IMR-90 (cell line): ENCODE measurements around the gene TTF2. TPM values are rescaled to one million over a fixed set of nuclear protein-coding genes. Genes with fewer than 3 reads are reported as not detected.
A peak's percentile ranks its signal among the peaks of the same experiment; 100 is the strongest.

Source experiments
- ATAC-seq: fragments of 200-7000 bp; cut with Tn5 transposase; 2 replicates; pipeline ENCODE4 v1.9.1; 2020; ENCODE audit warnings: low read depth, mild to moderate bottlenecking, moderate library complexity
- BruUV-seq: library from RNA; stranded (reverse); fragments of 400-500 nt; replicated peaks from 2 replicates; lab custom pipeline; 2021; lab: Mats Ljungman, UMichigan
- CTCF ChIA-PET: fragments of 300-600 bp; formaldehyde crosslinking; extraction: SDS; loops from one replicate; lab custom pipeline; 2021; ENCODE audit warnings: antibody characterized with exemption; lab: Yijun Ruan, JAX
- POLR2A ChIA-PET: fragments of 300-600 bp; sonication (Branson Sonifier 250); formaldehyde crosslinking; loops from one replicate; lab custom pipeline; 2022; ENCODE audit warnings: antibody characterized with exemption; ENCODE audit not compliant: unreplicated experiment; lab: Charles Lee
- DNase-seq: peaks from one replicate; pipeline ENCODE4 v3.0.0; 2013
- H2AFZ ChIP-seq: replicated peaks from 2 replicates; pipeline ENCODE3; 2013; ENCODE audit warnings: low read length, mild to moderate bottlenecking; ENCODE audit not compliant: poor library complexity
- H2AK5ac ChIP-seq: 2 replicates; pipeline ENCODE4 v1.6.1; 2013; ENCODE audit warnings: low read depth, low read length, inconsistent platforms
- H2AK9ac ChIP-seq: replicated peaks from 2 replicates; pipeline ENCODE3; 2013; ENCODE audit warnings: mild to moderate bottlenecking, low read depth, low read length, moderate library complexity; ENCODE audit not compliant: poor library complexity
- H2BK120ac ChIP-seq: 2 replicates; pipeline ENCODE4 v1.6.1; 2013; ENCODE audit warnings: low read depth, low read length, inconsistent platforms
- H2BK15ac ChIP-seq: 3 replicates; pipeline ENCODE4 v1.6.1; 2013; ENCODE audit warnings: low read depth, low read length, inconsistent platforms
- H2BK20ac ChIP-seq: 2 replicates; pipeline ENCODE4 v1.6.1; 2013; ENCODE audit warnings: low read depth, mild to moderate bottlenecking, inconsistent platforms, low read length, moderate library complexity
- H2BK5ac ChIP-seq: 2 replicates; pipeline ENCODE4 v1.6.1; 2013; ENCODE audit warnings: mild to moderate bottlenecking, low read depth, low read length, inconsistent platforms; ENCODE audit not compliant: poor library complexity, severe bottlenecking
- H3K14ac ChIP-seq: replicated peaks from 2 replicates; pipeline ENCODE4 v1.6.1; 2013; ENCODE audit warnings: low read depth, low read length, inconsistent platforms
- H3K18ac ChIP-seq: 2 replicates; pipeline ENCODE4 v1.6.1; 2013; ENCODE audit warnings: low read depth, low read length, control low read depth
- H3K23ac ChIP-seq: 2 replicates; pipeline ENCODE4 v1.6.1; 2013; ENCODE audit warnings: low read depth, low read length, inconsistent platforms
- H3K27ac ChIP-seq: 2 replicates; pipeline ENCODE4 v1.5.1; 2013; ENCODE audit warnings: mild to moderate bottlenecking, control low read depth, low read length; ENCODE audit not compliant: insufficient read depth
- H3K27me3 ChIP-seq: 2 replicates; pipeline ENCODE4 v1.6.1; 2013; ENCODE audit warnings: low read length; ENCODE audit not compliant: control insufficient read depth, insufficient read depth
- H3K36me3 ChIP-seq: 2 replicates; pipeline ENCODE4 v1.6.1; 2013; ENCODE audit warnings: low read length, mixed read lengths; ENCODE audit not compliant: control insufficient read depth, insufficient read depth
- H3K4ac ChIP-seq: 2 replicates; pipeline ENCODE4 v1.6.1; 2013; ENCODE audit warnings: low read depth, low read length, inconsistent platforms
- H3K4me1 ChIP-seq: 2 replicates; pipeline ENCODE4 v1.6.1; 2013; ENCODE audit warnings: low read length, mixed read lengths; ENCODE audit not compliant: control insufficient read depth, insufficient read depth
- H3K4me2 ChIP-seq: 2 replicates; pipeline ENCODE4 v1.6.1; 2013; ENCODE audit warnings: low read depth, mild to moderate bottlenecking, control low read depth, low read length, moderate library complexity
- H3K4me3 ChIP-seq: 2 replicates; pipeline ENCODE4 v1.5.1; 2013; ENCODE audit warnings: low read depth, mild to moderate bottlenecking, control low read depth, low read length, moderate library complexity; ENCODE audit not compliant: insufficient read depth
- H3K56ac ChIP-seq: 2 replicates; pipeline ENCODE4 v1.6.1; 2013; ENCODE audit warnings: low read length, inconsistent platforms; ENCODE audit not compliant: insufficient read depth; ENCODE audit errors: extremely low read depth
- H3K79me1 ChIP-seq, 2 experiments: 2 replicates each; pipeline ENCODE4 v1.6.1; 2013; ENCODE audit warnings: low read length in 2 of 2, inconsistent platforms in 1 of 2, low read depth in 1 of 2
- H3K9ac ChIP-seq: 2 replicates; pipeline ENCODE4 v1.6.1; 2013; ENCODE audit warnings: low read depth, low read length, control low read depth
- H3K9me1 ChIP-seq: 2 replicates; pipeline ENCODE4 v1.6.1; 2013; ENCODE audit warnings: low read length, inconsistent platforms; ENCODE audit not compliant: insufficient read depth
- H3K9me3 ChIP-seq: 2 replicates; pipeline ENCODE4 v1.6.1; 2013; ENCODE audit warnings: low read length; ENCODE audit not compliant: control insufficient read depth, insufficient read depth
- H4K20me1 ChIP-seq: 2 replicates; pipeline ENCODE4 v1.6.1; 2013; ENCODE audit warnings: low read length, inconsistent platforms; ENCODE audit not compliant: insufficient read depth
- H4K5ac ChIP-seq: 2 replicates; pipeline ENCODE4 v1.6.1; 2013; ENCODE audit warnings: mild to moderate bottlenecking, low read depth, low read length, control low read depth
- H4K8ac ChIP-seq, 2 experiments: 2 replicates each; pipeline ENCODE4 v1.6.1; 2013; ENCODE audit warnings: low read depth in 2 of 2, low read length in 2 of 2, control low read depth in 1 of 2, inconsistent platforms in 1 of 2
- H4K91ac ChIP-seq: 2 replicates; pipeline ENCODE4 v1.6.1; 2013; ENCODE audit warnings: low read depth, low read length, inconsistent platforms; ENCODE audit not compliant: insufficient read depth
- BHLHE40 ChIP-seq: fragments of 150-350 bp; IDR thresholded peaks from 2 replicates; pipeline ENCODE4 v1.6.1; 2016; ENCODE audit warnings: mild to moderate bottlenecking, low read depth, low read length
- CEBPB ChIP-seq: IDR thresholded peaks from 2 replicates; pipeline ENCODE4 v1.6.1; 2012; ENCODE audit warnings: low read depth, low read length, improper control_type of control experiment
- CHD1 ChIP-seq: IDR thresholded peaks from 2 replicates; pipeline ENCODE4 v1.6.1; 2012; ENCODE audit warnings: low read depth, low read length, improper control_type of control experiment
- FOS ChIP-seq: fragments of 150-350 bp; IDR thresholded peaks from 2 replicates; pipeline ENCODE4 v1.6.1; 2016; ENCODE audit warnings: low read depth, low read length
- MAFK ChIP-seq: IDR thresholded peaks from 2 replicates; pipeline ENCODE4 v1.6.1; 2012; ENCODE audit warnings: low read depth, low read length, improper control_type of control experiment
- MAZ ChIP-seq: IDR thresholded peaks from 2 replicates; pipeline ENCODE4 v1.6.1; 2012; ENCODE audit warnings: low read depth, mild to moderate bottlenecking, low read length, improper control_type of control experiment, moderate library complexity, borderline replicate concordance
- MXI1 ChIP-seq: IDR thresholded peaks from 2 replicates; pipeline ENCODE4 v1.6.1; 2012; ENCODE audit warnings: low read depth, mild to moderate bottlenecking, low read length, moderate library complexity, borderline replicate concordance
- NFE2L2 ChIP-seq: fragments of 150-350 bp; IDR thresholded peaks from 2 replicates; pipeline ENCODE4 v1.6.1; 2016; ENCODE audit warnings: low read depth, mild to moderate bottlenecking, low read length
- POLR2A ChIP-seq: IDR thresholded peaks from 2 replicates; pipeline ENCODE4 v1.6.1; 2012; ENCODE audit warnings: mild to moderate bottlenecking, low read depth, low read length
- RAD21 ChIP-seq: IDR thresholded peaks from 2 replicates; pipeline ENCODE4 v1.6.1; 2012; ENCODE audit warnings: low read length, improper control_type of control experiment
- RCOR1 ChIP-seq: IDR thresholded peaks from 2 replicates; pipeline ENCODE4 v1.6.1; 2012; ENCODE audit warnings: mild to moderate bottlenecking, low read length, improper control_type of control experiment; ENCODE audit not compliant: insufficient replicate concordance
- RFX5 ChIP-seq: IDR thresholded peaks from 2 replicates; pipeline ENCODE4 v1.8.0; 2012; ENCODE audit warnings: low read depth, mild to moderate bottlenecking, low read length, moderate library complexity
- SMC3 ChIP-seq: fragments of 150-350 bp; IDR thresholded peaks from 2 replicates; pipeline ENCODE4 v1.6.1; 2016; ENCODE audit warnings: low read depth, mild to moderate bottlenecking, antibody characterized with exemption, low read length, moderate library complexity
- WGBS, 2 experiments: methylation state at CpG; one replicate each; pipeline versions ENCODE4 v1.1.5 to v1.1.7; 2013; ENCODE audit warnings: missing lambda C conversion rate in 2 of 2; ENCODE audit not compliant: insufficient read length in 1 of 2; ENCODE audit errors: extremely low coverage in 2 of 2; 5-methylcytosine and 5-hydroxymethylcytosine counted together
- dilution Hi-C: fragments of 300-500 bp; cut with HindIII; formaldehyde crosslinking; loops from one replicate; pipeline ENCODE4 v1.14.3; 2018; ENCODE audit warnings: low sequenced_read_pairs; ENCODE audit not compliant: unreplicated experiment
- in situ Hi-C: fragments of 300-500 bp; cut with MboI; formaldehyde crosslinking; loops from 3 replicates; pipeline ENCODE4 v1.14.3; 2019; ENCODE audit warnings: low sequenced_read_pairs, inconsistent platforms, mixed read lengths
- intact Hi-C: fragments of 100-400 bp; cut with micrococcal nuclease; formaldehyde crosslinking; loops from 2 replicates; pipeline ENCODE4 v1.10.0; 2022
- polyA plus RNA-seq, 3 experiments: library from polyadenylated mRNA; depleted of rRNA; stranded (reverse); fragments of >200 nt; gene quantifications; 2 replicates each; pipeline ENCODE4 v1.2.3, GENCODE V29; 2012; ENCODE audit warnings: low replicate concordance in 1 of 3
- total RNA-seq: library from RNA; depleted of rRNA; stranded (reverse); fragments of >200 nt; gene quantifications from 2 replicates; pipeline ENCODE4 v1.2.3, GENCODE V29; 2012
- TF ChIP-seq, protein P1 (sequence below): fragments of 150-350 bp; IDR thresholded peaks from 2 replicates; pipeline ENCODE4 v1.6.1; 2017; ENCODE audit warnings: mild to moderate bottlenecking, antibody characterized with exemption, low read length, low read depth
- TF ChIP-seq, protein P2 (sequence below): fragments of 150-350 bp; IDR thresholded peaks from 2 replicates; pipeline ENCODE4 v1.6.1; 2016; ENCODE audit warnings: low read depth, mild to moderate bottlenecking, low read length, moderate library complexity, borderline replicate concordance
- TF ChIP-seq, protein P3 (sequence below): conservative IDR thresholded peaks from 2 replicates; pipeline ENCODE4 v1.5.1; 2012; ENCODE audit warnings: mild to moderate bottlenecking, low read depth, low read length, improper control_type of control experiment

Gene TTF2
- total and polyA plus RNA-seq, 2 of the 4 experiments (the other 2 are of a cell fraction) = 11.5 to 14.7 TPM

DNA sequence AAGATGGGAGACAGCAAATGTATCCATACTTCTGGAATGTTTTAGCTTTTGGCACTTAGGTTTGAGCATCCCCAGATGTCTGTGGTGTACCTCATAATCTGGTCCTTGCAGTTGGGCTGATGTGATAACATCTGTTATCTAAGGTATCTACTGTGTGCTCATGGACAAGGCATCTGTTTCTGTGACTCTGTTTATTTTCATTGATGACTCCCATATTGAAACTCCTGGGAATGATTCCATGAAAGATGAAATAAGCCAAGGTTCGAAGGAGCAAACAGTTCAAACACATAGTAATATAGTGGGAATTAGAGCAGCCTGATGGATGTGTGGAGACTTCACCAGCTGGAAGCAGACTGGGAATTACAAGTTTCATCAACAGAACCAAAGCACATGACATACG lies 82.1 kb downstream of the TTF2 start:
- H4K91ac ChIP-seq = no peak overlapping the region
- H3K79me1 ChIP-seq = no peaks in the 10 kb centered on the region
- 0 out of 3 replicates have a peak overlapping the region, but pooled peaks have one; percentile 1 for H2BK15ac ChIP-seq
- no peak overlapping the region for H2AK5ac ChIP-seq
- H3K4ac ChIP-seq = no peak overlapping the region
- H3K27ac ChIP-seq = no peak overlapping the region
- DNase-seq (peak; percentile 94), ATAC-seq (peak; percentile 61)
- H3K23ac ChIP-seq = no peak overlapping the region
- dilution Hi-C loops = no loop called here
- no peaks in the 10 kb centered on the region; the same call in 1 of the 2 replicates for H4K20me1 ChIP-seq
- no peak overlapping the region for H3K56ac ChIP-seq
- no peak overlapping the region for H3K9ac ChIP-seq
- no peak overlapping the region for H2AK9ac ChIP-seq
- H3K4me2 ChIP-seq = no peak overlapping the region
- no peak overlapping the region for H4K8ac ChIP-seq
- H3K4me1 ChIP-seq = peaks cover 13% of the 10 kb centered on the region
- no peak overlapping the region for H3K4me3 ChIP-seq
- ChIA-PET POLR2A (no interaction called here), CTCF (interaction anchor here (0.6 to 1.6 kb wide), 2 partner anchors 14 to 46 kb away, joined by 4 to 9 read pairs; no protein-coding TSS in a partner anchor)
- no TSS peak for BruUV-seq
- no peaks in the 10 kb centered on the region for H3K27me3 ChIP-seq
- no peak overlapping the region for H4K5ac ChIP-seq
- intact Hi-C loops = loop anchor here (5.0 to 10.0 kb wide), 2 partner anchors 223 to 365 kb away; partner anchors contain the start of gene MAN1A2
- H3K14ac ChIP-seq = no peak overlapping the region
- H2BK5ac ChIP-seq = no peak overlapping the region
- peaks cover 9% of the 10 kb centered on the region for H3K9me1 ChIP-seq
- 20% methylated on average over 1 of the region's 2 CpGs; no CpG with 5 or more reads in 1 of the 2 experiments for WGBS, 2 experiments
- H3K18ac ChIP-seq = no peak overlapping the region; the same call in 1 of the 2 replicates
- 0 out of 2 replicates have a peak overlapping the region, but pooled peaks have one; percentile 2 for H2BK120ac ChIP-seq
- H3K9me3 ChIP-seq = no peaks in the 10 kb centered on the region
- in situ Hi-C loops = no loop called here
- H2AFZ ChIP-seq = no peak overlapping the region
- TF ChIP-seq RFX5 = no peak
- peak; percentile 66 for TF ChIP-seq FOS
- no peak for TF ChIP-seq CHD1
- TF ChIP-seq SMC3 = no peak
- no peak for TF ChIP-seq BHLHE40
- no peak for TF ChIP-seq MXI1
- no peak for TF ChIP-seq POLR2A
- TF ChIP-seq, protein P1, sequence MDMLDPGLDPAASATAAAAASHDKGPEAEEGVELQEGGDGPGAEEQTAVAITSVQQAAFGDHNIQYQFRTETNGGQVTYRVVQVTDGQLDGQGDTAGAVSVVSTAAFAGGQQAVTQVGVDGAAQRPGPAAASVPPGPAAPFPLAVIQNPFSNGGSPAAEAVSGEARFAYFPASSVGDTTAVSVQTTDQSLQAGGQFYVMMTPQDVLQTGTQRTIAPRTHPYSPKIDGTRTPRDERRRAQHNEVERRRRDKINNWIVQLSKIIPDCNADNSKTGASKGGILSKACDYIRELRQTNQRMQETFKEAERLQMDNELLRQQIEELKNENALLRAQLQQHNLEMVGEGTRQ = no peak
- TF ChIP-seq, protein P2, sequence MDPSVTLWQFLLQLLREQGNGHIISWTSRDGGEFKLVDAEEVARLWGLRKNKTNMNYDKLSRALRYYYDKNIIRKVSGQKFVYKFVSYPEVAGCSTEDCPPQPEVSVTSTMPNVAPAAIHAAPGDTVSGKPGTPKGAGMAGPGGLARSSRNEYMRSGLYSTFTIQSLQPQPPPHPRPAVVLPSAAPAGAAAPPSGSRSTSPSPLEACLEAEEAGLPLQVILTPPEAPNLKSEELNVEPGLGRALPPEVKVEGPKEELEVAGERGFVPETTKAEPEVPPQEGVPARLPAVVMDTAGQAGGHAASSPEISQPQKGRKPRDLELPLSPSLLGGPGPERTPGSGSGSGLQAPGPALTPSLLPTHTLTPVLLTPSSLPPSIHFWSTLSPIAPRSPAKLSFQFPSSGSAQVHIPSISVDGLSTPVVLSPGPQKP = no peak
- TF ChIP-seq MAZ = no peak
- no peak for TF ChIP-seq MAFK
- TF ChIP-seq, protein P3, sequence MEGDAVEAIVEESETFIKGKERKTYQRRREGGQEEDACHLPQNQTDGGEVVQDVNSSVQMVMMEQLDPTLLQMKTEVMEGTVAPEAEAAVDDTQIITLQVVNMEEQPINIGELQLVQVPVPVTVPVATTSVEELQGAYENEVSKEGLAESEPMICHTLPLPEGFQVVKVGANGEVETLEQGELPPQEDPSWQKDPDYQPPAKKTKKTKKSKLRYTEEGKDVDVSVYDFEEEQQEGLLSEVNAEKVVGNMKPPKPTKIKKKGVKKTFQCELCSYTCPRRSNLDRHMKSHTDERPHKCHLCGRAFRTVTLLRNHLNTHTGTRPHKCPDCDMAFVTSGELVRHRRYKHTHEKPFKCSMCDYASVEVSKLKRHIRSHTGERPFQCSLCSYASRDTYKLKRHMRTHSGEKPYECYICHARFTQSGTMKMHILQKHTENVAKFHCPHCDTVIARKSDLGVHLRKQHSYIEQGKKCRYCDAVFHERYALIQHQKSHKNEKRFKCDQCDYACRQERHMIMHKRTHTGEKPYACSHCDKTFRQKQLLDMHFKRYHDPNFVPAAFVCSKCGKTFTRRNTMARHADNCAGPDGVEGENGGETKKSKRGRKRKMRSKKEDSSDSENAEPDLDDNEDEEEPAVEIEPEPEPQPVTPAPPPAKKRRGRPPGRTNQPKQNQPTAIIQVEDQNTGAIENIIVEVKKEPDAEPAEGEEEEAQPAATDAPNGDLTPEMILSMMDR = no peak
- TF ChIP-seq RCOR1 = peak; percentile 87
- no peak for TF ChIP-seq NFE2L2
- TF ChIP-seq RAD21 = no peak
- 0 out of 2 replicates have a peak, but pooled peaks have one; percentile 8 for TF ChIP-seq CEBPB
- H3K36me3 ChIP-seq = no peaks in the 10 kb centered on the region
- peak overlapping the region; percentile 72; the same call in 1 of the 2 replicates for H2BK20ac ChIP-seq
